ENCODE data around the gene ZNF584.
"Not testable (repeated sequence)": the region's sequence is repeated elsewhere in the genome, so short reads cannot be mapped to it uniquely, and the experiment has no call there.

ZNF584 gene

GRCh38 chr19:58408152-58409009, at the start of gene ZNF584:
Gene ZNF584, plus strand, starts transcription at chr19:58408649. Its CDS starts 499 bp downstream, at chr19:58409148.
- DNase-seq (ENCODE audit: low spot score): peak; percentile 97

GRCh38 chr19:58361900-58362271, 46.6 kb upstream of the ZNF584 start:
- DNase-seq (ENCODE audit: low spot score): no peak

- peak; percentile 99 for DNase-seq (ENCODE audit: low spot score)
Measured at GRCh38 chr19:58362272-58362994, 46.0 kb upstream of the ZNF584 start, which contains the start of gene ZNF497. Gene ZNF497, minus strand, starts transcription at chr19:58362751. Its CDS starts 5,116 bp downstream, at chr19:58357635.

GRCh38 chr19:58364146-58364545, 44.3 kb upstream of the ZNF584 start:
- DNase-seq (ENCODE audit: low spot score): no peak

- DNase-seq (ENCODE audit: low spot score): no peak
Measured at GRCh38 chr19:58366585-58367430, 41.6 kb upstream of the ZNF584 start.

- DNase-seq (ENCODE audit: low spot score): no peak
Measured at GRCh38 chr19:58367698-58368454, 40.6 kb upstream of the ZNF584 start.

- no peak for DNase-seq (ENCODE audit: low spot score)
Measured at GRCh38 chr19:58368561-58369360, 39.7 kb upstream of the ZNF584 start.

- DNase-seq (ENCODE audit: low spot score): no peak
Measured at GRCh38 chr19:58372311-58373133, 35.9 kb upstream of the ZNF584 start.

GRCh38 chr19:58374200-58374599, 34.2 kb upstream of the ZNF584 start:
- no peak for DNase-seq (ENCODE audit: low spot score)

- DNase-seq (ENCODE audit: low spot score): not testable (repeated sequence)
Measured at GRCh38 chr19:58376724-58377123, 31.7 kb upstream of the ZNF584 start.

- DNase-seq (ENCODE audit: low spot score): no peak
Measured at GRCh38 chr19:58379246-58379645, 29.2 kb upstream of the ZNF584 start.

GRCh38 chr19:58380037-58380661, 28.3 kb upstream of the ZNF584 start:
- no peak for DNase-seq (ENCODE audit: low spot score)

GRCh38 chr19:58380662-58381459, 27.6 kb upstream of the ZNF584 start, which contains the start of gene ZNF837:
Gene ZNF837, minus strand, starts transcription at chr19:58381030. Its CDS starts 11,698 bp downstream, at chr19:58369332.
- peak; percentile 99 for DNase-seq (ENCODE audit: low spot score)

GRCh38 chr19:58381460-58382212, 26.8 kb upstream of the ZNF584 start:
- DNase-seq (ENCODE audit: low spot score): no peak

- DNase-seq (ENCODE audit: low spot score): no peak
Measured at GRCh38 chr19:58382997-58383603, 25.3 kb upstream of the ZNF584 start.

- DNase-seq (ENCODE audit: low spot score): no peak
Measured at GRCh38 chr19:58385313-58385890, 23.0 kb upstream of the ZNF584 start.
